ENCODE measurements around the gene ASTL.

DNA sequence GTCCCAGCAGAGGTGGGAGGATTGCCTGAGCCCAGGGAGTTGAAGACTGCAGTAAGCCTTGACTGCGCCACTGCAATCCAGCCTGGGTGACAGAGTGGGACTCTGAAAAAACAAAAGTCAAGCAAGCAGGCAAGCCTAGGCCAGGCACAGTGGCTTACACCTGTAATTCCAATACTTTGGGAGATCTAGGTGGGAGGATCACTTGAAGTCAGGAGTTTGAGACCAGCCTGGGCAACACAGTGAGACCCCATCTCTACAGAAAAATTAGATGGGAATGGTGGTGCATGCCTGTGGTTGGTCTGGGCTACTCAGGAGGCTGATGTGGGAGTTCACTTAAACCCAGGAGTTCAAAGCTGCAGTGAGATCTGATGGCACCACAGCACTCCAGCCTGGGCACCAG lies 41.7 kb upstream of the ASTL start:
- TF ChIP-seq POLR2AphosphoS5 (IDR thresholded peaks at IDR 0.05) (no peak), POLR2A (IDR thresholded peaks at IDR 0.05) (no peak)
- TF ChIP-seq, protein P1, sequence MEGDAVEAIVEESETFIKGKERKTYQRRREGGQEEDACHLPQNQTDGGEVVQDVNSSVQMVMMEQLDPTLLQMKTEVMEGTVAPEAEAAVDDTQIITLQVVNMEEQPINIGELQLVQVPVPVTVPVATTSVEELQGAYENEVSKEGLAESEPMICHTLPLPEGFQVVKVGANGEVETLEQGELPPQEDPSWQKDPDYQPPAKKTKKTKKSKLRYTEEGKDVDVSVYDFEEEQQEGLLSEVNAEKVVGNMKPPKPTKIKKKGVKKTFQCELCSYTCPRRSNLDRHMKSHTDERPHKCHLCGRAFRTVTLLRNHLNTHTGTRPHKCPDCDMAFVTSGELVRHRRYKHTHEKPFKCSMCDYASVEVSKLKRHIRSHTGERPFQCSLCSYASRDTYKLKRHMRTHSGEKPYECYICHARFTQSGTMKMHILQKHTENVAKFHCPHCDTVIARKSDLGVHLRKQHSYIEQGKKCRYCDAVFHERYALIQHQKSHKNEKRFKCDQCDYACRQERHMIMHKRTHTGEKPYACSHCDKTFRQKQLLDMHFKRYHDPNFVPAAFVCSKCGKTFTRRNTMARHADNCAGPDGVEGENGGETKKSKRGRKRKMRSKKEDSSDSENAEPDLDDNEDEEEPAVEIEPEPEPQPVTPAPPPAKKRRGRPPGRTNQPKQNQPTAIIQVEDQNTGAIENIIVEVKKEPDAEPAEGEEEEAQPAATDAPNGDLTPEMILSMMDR (IDR thresholded peaks at IDR 0.05), result no peak
